Omental fat pad (tissue), 4 donors: ENCODE data around the gene SEZ6L2. TPM values are rescaled to one million over a fixed set of nuclear protein-coding genes. Genes with fewer than 3 reads are reported as not detected.
A peak's percentile ranks its signal among the peaks of the same experiment; 100 is the strongest.

Experiments
- ATAC-seq: fragments of 150-250 bp; one replicate; pipeline ENCODE4 v1.9.1; 2016; ENCODE audit warnings: mild to moderate bottlenecking, moderate library complexity; ENCODE audit not compliant: low FRiP score
- DNase-seq: peaks from one replicate; pipeline ENCODE4 v3.0.0-alpha.2; 2019; ENCODE audit warnings: low spot score
- total RNA-seq, 4 donors: library from RNA; depleted of rRNA; stranded (reverse); fragments of >200 nt; gene quantifications; one replicate each; pipeline ENCODE4 v1.1.0, GENCODE V29; 2016
- TF ChIP-seq, protein P1 (sequence below), 3 donors: fragments of 450-650 bp; IDR thresholded peaks; one replicate each; pipeline ENCODE4 v1.5.1; 2016 to 2017; ENCODE audit warnings: antibody characterized with exemption in 3 of 3, mild to moderate bottlenecking in 3 of 3, moderate library complexity in 2 of 3

SEZ6L2 gene
- total RNA-seq, 4 donors from 2014 or later = 0.63 to 11.5 (median 4.2) TPM

DNA sequence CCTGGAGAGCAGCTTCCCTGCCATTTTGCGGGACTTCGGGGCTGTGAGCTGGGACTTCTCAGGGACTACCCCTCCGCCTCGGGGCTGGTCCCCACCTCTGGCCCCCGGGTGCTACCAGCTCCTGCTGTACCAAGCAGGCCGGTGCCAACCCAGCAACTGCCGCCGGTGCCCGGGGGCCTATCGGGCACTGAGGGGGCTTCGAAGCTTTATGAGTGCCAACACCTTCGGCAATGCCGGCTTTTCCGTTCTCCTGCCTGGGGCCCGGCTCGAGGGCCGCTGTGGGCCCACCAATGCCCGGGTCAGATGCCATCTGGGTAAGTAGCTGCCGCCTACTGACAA is 2.2 kb upstream of the SEZ6L2 start:
- TF ChIP-seq, protein P1, sequence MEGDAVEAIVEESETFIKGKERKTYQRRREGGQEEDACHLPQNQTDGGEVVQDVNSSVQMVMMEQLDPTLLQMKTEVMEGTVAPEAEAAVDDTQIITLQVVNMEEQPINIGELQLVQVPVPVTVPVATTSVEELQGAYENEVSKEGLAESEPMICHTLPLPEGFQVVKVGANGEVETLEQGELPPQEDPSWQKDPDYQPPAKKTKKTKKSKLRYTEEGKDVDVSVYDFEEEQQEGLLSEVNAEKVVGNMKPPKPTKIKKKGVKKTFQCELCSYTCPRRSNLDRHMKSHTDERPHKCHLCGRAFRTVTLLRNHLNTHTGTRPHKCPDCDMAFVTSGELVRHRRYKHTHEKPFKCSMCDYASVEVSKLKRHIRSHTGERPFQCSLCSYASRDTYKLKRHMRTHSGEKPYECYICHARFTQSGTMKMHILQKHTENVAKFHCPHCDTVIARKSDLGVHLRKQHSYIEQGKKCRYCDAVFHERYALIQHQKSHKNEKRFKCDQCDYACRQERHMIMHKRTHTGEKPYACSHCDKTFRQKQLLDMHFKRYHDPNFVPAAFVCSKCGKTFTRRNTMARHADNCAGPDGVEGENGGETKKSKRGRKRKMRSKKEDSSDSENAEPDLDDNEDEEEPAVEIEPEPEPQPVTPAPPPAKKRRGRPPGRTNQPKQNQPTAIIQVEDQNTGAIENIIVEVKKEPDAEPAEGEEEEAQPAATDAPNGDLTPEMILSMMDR (IDR thresholded peaks at IDR 0.05) = no peak
- ATAC-seq (no peak), DNase-seq (no peak)

DNA sequence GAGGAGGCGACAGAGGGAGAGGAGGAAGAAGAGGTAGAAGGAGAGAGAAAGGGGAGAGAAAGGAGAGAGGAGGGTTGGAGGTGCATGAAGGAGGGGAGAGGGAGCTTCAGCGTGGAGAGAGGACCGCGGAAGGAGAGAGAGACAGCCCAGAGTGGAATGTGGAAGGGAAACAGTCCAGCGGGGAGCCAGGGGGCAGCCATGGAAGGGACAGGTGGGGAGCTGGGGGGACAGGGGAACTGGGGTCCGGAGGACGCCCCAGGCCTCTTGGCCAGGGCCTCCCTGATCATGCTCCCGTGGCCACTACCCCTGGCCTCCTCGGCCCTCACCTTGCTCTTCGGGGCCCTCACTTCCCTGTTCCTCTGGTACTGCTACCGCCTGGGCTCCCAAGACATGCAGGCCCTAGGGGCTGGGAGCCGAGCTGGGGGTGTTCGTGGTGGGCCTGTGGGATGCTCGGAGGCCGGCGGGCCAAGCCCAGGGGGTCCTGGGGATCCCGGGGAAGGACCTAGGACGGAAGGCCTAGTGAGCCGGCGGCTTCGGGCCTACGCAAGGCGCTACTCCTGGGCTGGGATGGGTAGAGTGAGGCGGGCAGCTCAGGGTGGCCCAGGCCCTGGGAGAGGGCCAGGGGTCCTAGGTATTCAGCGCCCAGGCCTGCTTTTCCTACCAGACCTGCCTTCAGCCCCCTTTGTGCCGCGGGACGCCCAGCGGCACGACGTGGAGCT is 1.7 kb upstream of the SEZ6L2 start:
- no peak for DNase-seq
- ATAC-seq = no peak
- TF ChIP-seq, protein P1 (IDR thresholded peaks at IDR 0.05) = no peak

DNA sequence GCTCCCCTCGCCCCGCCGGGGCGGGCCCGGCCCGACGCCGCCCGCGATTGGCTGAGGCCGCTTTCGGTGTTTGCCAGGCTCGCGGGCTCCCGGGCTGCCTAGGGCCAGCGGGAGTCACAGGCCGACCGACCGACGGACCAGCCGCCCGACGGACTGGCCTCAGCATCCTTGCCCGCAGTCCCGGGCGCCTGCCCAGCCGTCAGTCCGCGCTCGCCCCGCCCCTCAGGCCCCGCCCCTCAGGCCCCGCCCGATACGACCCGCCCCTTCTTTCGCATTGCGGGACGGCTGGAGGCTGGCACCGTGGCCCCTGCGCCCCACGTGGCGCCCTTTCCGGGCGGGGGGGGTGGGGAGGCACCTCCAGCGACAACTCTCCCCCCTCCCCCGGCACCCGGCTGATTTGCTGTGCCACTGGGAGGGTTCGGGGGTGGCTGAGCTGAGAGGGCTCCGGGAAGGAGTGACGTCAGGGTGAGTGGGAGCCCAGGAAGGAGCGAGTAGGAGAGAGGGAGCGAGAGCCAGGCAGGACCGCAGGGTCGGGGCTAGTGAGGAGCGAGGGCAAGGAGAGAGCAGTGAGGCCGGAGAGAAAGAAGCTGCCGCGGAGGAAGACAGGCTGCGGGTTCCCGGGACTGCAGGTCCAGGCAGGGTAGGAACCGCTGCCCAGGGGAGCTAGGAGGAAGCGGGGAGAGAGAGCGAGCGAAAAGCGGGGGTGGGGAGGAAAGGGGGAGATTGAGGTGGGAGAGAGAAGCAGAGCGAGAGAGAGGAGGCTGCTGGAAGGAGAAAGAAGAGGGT is 945 bp upstream of the SEZ6L2 start, which contains the start of gene ASPHD1:
Gene ASPHD1, plus strand, starts transcription at position 387 of the 786 bp plus-strand sequence. CDS start 484 bp downstream, outside the sequence.
- TF ChIP-seq, protein P1 (IDR thresholded peaks at IDR 0.05) = no peak
- ATAC-seq = peak; percentile 86
- peak; percentile 55 for DNase-seq

DNA sequence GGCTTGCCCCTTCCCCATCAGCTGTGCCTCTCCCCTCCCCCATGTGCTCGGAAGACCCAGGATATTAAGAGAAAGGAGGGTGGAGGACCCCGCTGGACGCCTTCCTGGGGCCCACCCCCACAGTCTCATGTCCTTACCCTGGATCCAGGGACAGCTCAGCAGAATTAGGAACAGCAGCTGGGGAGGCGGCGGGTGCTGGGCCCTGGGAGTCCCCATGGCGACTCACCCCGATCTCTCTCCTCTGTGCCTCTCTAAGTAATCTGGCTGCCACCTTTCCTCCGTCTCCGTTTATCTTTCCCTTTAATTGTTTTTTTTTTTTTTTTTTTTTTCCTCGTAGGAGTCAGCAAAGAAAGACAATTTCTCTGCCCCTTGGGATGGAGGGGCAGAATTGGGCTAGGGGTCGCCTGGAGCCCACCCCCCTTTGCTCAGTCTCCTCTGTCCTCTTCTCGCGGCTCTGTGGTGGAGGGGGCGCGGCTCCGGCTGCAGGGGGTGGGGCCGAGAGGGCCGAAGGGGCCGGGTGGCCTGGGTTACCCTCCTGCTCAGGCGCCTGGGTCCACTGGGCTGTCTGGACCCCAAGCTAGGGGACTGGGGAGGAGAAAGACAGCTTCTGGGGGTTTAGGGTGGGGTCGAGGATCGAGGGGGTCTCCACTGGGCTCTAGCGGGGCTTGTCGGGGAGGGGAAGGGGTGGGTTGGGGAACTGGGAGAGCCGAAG is 390 bp downstream of the SEZ6L2 start:
- DNase-seq (no peak), ATAC-seq (peak; percentile 42)
- TF ChIP-seq, protein P1 (IDR thresholded peaks at IDR 0.05) = no peak

DNA sequence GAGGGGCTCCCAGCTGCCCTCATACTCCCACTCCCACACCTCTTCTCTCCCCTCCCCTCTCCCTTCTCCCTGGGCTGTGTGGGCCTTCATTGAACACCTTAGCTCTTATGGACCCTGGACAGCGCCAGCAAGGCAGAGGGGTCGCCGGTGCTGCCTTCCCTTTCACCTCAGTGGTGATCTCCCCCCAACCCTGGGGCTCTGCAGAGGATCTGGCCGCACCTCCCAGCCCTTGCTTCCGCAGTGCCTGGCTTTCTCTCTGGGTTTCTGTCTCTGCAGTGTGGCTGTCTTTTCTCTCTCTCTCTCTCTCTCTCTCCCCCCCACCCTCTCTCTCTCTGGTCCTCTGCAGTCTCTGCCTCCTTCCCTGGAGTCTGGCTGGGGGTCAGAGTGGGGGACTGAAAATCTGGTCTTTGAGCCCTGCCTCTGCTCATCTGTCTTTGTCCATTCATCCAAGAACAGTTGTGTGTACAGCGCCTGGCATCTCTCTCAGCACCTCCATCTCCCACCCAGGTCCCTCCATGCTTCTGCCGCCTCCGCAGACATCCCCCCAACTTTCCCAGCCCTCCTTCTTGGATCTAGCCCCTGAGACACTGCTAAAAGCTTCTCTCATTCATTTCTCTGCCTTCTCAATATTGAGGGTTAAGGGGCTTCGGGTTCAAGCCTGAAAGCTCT is 1.1 kb downstream of the SEZ6L2 start:
- no peak for ATAC-seq
- TF ChIP-seq, protein P1 (IDR thresholded peaks at IDR 0.05) = no peak
- no peak for DNase-seq

DNA sequence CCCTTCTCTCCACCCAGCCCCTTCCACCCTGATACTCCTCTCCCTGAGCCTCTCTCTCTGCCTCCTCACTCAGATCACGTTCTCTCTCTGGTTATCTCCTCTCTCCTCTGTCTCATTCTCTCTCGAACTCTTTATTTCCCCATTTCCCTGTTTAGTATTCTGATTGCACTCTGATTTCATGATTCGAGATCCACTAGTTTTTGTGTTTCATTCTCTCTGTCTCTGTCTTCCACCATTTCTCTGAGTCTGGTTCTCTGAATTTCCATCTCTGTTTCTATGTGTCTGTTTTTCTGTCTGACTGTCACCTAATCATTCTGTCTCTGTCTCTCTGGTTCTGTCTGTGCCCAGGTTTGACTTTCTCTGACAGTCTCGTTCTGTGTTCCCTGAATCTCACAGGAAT is 2.0 kb downstream of the SEZ6L2 start:
- TF ChIP-seq, protein P1 (IDR thresholded peaks at IDR 0.05) = no peak
- no peak for DNase-seq
- no peak for ATAC-seq
